ENCODE data around the gene TRRAP.
"Not testable (repeated sequence)": the region's sequence is repeated elsewhere in the genome, so short reads cannot be mapped to it uniquely, and the experiment has no call there.

TRRAP gene

DNA sequence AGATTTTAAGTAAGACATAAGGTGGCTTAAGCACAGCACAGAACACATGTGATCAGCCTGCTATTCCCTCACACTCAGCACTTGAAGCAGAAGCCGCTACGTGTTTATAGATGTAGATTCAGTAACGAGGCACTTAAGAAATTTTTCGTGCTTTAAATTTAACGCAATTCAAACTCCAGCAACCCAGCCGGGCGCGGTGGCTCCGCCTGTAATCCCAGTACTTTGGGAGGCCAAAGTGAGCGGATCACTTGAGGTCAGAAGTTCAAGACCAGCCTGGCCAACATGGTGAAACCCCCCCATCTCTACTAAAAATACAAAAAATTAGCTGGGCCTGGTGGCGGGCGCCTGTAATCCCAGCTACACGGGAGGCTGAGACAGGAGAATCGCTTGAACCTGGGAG is 167.9 kb downstream of the TRRAP start:
- not testable (repeated sequence) for H3K27ac ChIP-seq (ENCODE audit: low read length, poor library complexity, severe bottlenecking); H2BK12ac ChIP-seq (ENCODE audit: low read length in 2 of 2); H4K8ac ChIP-seq (ENCODE audit: low read length); H3K4ac ChIP-seq (ENCODE audit: low read depth in 1 of 2, low read length in 2 of 2); DNase-seq; H3K4me3 ChIP-seq (ENCODE audit: insufficient read depth in 1 of 2, low read depth in 1 of 2, low read length in 2 of 2); H2AK5ac ChIP-seq (ENCODE audit: low read length, severe bottlenecking); H4K91ac ChIP-seq (ENCODE audit: low read length); H3K4me2 ChIP-seq (ENCODE audit: low read length, poor library complexity, severe bottlenecking); H3K18ac ChIP-seq (ENCODE audit: low read depth in 1 of 2, low read length in 2 of 2); H3K4me1 ChIP-seq (ENCODE audit: control insufficient read depth, insufficient read depth, low read depth, low read length); H3K9me3 ChIP-seq (ENCODE audit: control insufficient read depth, low read length); H3K27me3 ChIP-seq (ENCODE audit: control insufficient read depth in 1 of 2, insufficient read depth in 1 of 2, low read length in 2 of 2); H2BK15ac ChIP-seq (ENCODE audit: low read depth, poor library complexity, severe bottlenecking); H2AFZ ChIP-seq (ENCODE audit: low read depth, low read length); H2BK120ac ChIP-seq (ENCODE audit: low read depth, low read length); H2BK5ac ChIP-seq (ENCODE audit: low read depth, low read length, poor library complexity, severe bottlenecking); H3K9ac ChIP-seq (ENCODE audit: low read length); H3K23ac ChIP-seq (ENCODE audit: low read length in 2 of 2); H3K14ac ChIP-seq (ENCODE audit: low read length in 2 of 2)
- H3K79me1 ChIP-seq (replicated peaks; ENCODE audit: low read length, poor library complexity, severe bottlenecking) = peaks cover 39% of the 10 kb centered on the region
- peaks cover 47 to 88% of the 10 kb centered on the region in 2 experiments for H3K36me3 ChIP-seq (ENCODE audit: control insufficient read depth in 1 of 2, insufficient read depth in 2 of 2, low read depth in 1 of 2, low read length in 2 of 2)
- WGBS = 93% methylated on average over 14 of the region's 14 CpGs

- H2BK12ac ChIP-seq (ENCODE audit: low read length in 2 of 2) = no peak overlapping the region
- no peak overlapping the region for H4K91ac ChIP-seq (ENCODE audit: low read length)
- no peak for DNase-seq
- no peak overlapping the region for H3K23ac ChIP-seq (ENCODE audit: low read length in 2 of 2)
- WGBS = 86% methylated on average over 7 of the region's 8 CpGs
- H3K27me3 ChIP-seq (ENCODE audit: control insufficient read depth in 1 of 2, insufficient read depth in 1 of 2, low read length in 2 of 2) = no peaks in the 10 kb centered on the region
- H3K4ac ChIP-seq (ENCODE audit: low read depth in 1 of 2, low read length in 2 of 2) = no peak overlapping the region
- H2AFZ ChIP-seq (ENCODE audit: low read depth, low read length) = no peak overlapping the region
- peaks cover 47 to 88% of the 10 kb centered on the region in 2 experiments for H3K36me3 ChIP-seq (ENCODE audit: control insufficient read depth in 1 of 2, insufficient read depth in 2 of 2, low read depth in 1 of 2, low read length in 2 of 2)
- H3K9me3 ChIP-seq (ENCODE audit: control insufficient read depth, low read length) = no peaks in the 10 kb centered on the region
- no peaks in the 10 kb centered on the region for H3K4me1 ChIP-seq (ENCODE audit: control insufficient read depth, insufficient read depth, low read depth, low read length)
- H3K18ac ChIP-seq (ENCODE audit: low read depth in 1 of 2, low read length in 2 of 2) = no peak overlapping the region
- no peak overlapping the region for H2AK5ac ChIP-seq (ENCODE audit: low read length, severe bottlenecking)
- peak overlapping the region; percentile 5 for H3K4me2 ChIP-seq (ENCODE audit: low read length, poor library complexity, severe bottlenecking)
- no peak overlapping the region for H2BK120ac ChIP-seq (ENCODE audit: low read depth, low read length)
- no peak overlapping the region for H3K4me3 ChIP-seq (ENCODE audit: insufficient read depth in 1 of 2, low read depth in 1 of 2, low read length in 2 of 2)
- H2BK15ac ChIP-seq (ENCODE audit: low read depth, poor library complexity, severe bottlenecking) = no peak overlapping the region
- H3K14ac ChIP-seq (ENCODE audit: low read length in 2 of 2) = peak overlapping the region in 1 of 2 experiments; percentile 64
- no peak overlapping the region for H3K27ac ChIP-seq (ENCODE audit: low read length, poor library complexity, severe bottlenecking)
- peaks cover 40% of the 10 kb centered on the region for H3K79me1 ChIP-seq (replicated peaks; ENCODE audit: low read length, poor library complexity, severe bottlenecking)
- H4K8ac ChIP-seq (ENCODE audit: low read length) = no peak overlapping the region
- H3K9ac ChIP-seq (ENCODE audit: low read length) = no peak overlapping the region
- no peak overlapping the region for H2BK5ac ChIP-seq (ENCODE audit: low read depth, low read length, poor library complexity, severe bottlenecking)
Observed at GRCh38 chr7:99046722-99047121, 168.4 kb downstream of the TRRAP start.

- Histone ChIP-seq H2BK120ac (ENCODE audit: low read depth, low read length) (no peak overlapping the region), H3K9ac (ENCODE audit: low read length) (no peak overlapping the region), H3K14ac (ENCODE audit: low read length in 2 of 2) (no peak overlapping the region), H3K4me3 (ENCODE audit: insufficient read depth in 1 of 2, low read depth in 1 of 2, low read length in 2 of 2) (no peak overlapping the region), H3K9me3 (ENCODE audit: control insufficient read depth, low read length) (no peaks in the 10 kb centered on the region), H3K27me3 (ENCODE audit: control insufficient read depth in 1 of 2, insufficient read depth in 1 of 2, low read length in 2 of 2) (no peaks in the 10 kb centered on the region), H3K18ac (ENCODE audit: low read depth in 1 of 2, low read length in 2 of 2) (no peak overlapping the region), H3K79me1 (replicated peaks; ENCODE audit: low read length, poor library complexity, severe bottlenecking) (peaks cover 46% of the 10 kb centered on the region), H4K8ac (ENCODE audit: low read length) (no peak overlapping the region), H3K4me2 (ENCODE audit: low read length, poor library complexity, severe bottlenecking) (no peak overlapping the region), H2BK5ac (ENCODE audit: low read depth, low read length, poor library complexity, severe bottlenecking) (no peak overlapping the region), H2BK15ac (ENCODE audit: low read depth, poor library complexity, severe bottlenecking) (no peak overlapping the region), H2BK12ac (ENCODE audit: low read length in 2 of 2) (no peak overlapping the region), H4K91ac (ENCODE audit: low read length) (no peak overlapping the region), H3K4ac (ENCODE audit: low read depth in 1 of 2, low read length in 2 of 2) (no peak overlapping the region), H3K36me3 (ENCODE audit: control insufficient read depth in 1 of 2, insufficient read depth in 2 of 2, low read depth in 1 of 2, low read length in 2 of 2) (peaks cover 55 to 91% of the 10 kb centered on the region in 2 experiments), H3K4me1 (ENCODE audit: control insufficient read depth, insufficient read depth, low read depth, low read length) (no peaks in the 10 kb centered on the region), H3K23ac (ENCODE audit: low read length in 2 of 2) (no peak overlapping the region), H2AFZ (ENCODE audit: low read depth, low read length) (no peak overlapping the region), H3K27ac (ENCODE audit: low read length, poor library complexity, severe bottlenecking) (no peak overlapping the region), H2AK5ac (ENCODE audit: low read length, severe bottlenecking) (no peak overlapping the region)
- DNase-seq = no peak
- WGBS = 96% methylated on average over 15 of the region's 15 CpGs
Observed at GRCh38 chr7:99047526-99048077, 169.3 kb downstream of the TRRAP start.

GRCh38 chr7:99050971-99051370 is 172.6 kb downstream of the TRRAP start:
- Histone ChIP-seq H2BK120ac (ENCODE audit: low read depth, low read length) (no peak overlapping the region), H3K9ac (ENCODE audit: low read length) (no peak overlapping the region), H2BK12ac (ENCODE audit: low read length in 2 of 2) (no peak overlapping the region), H3K9me3 (ENCODE audit: control insufficient read depth, low read length) (no peaks in the 10 kb centered on the region), H2BK15ac (ENCODE audit: low read depth, poor library complexity, severe bottlenecking) (no peak overlapping the region), H3K18ac (ENCODE audit: low read depth in 1 of 2, low read length in 2 of 2) (no peak overlapping the region), H3K4me1 (ENCODE audit: control insufficient read depth, insufficient read depth, low read depth, low read length) (no peaks in the 10 kb centered on the region), H3K36me3 (ENCODE audit: control insufficient read depth in 1 of 2, insufficient read depth in 2 of 2, low read depth in 1 of 2, low read length in 2 of 2) (peaks cover 61 to 88% of the 10 kb centered on the region in 2 experiments), H2AFZ (ENCODE audit: low read depth, low read length) (no peak overlapping the region), H3K4me3 (ENCODE audit: insufficient read depth in 1 of 2, low read depth in 1 of 2, low read length in 2 of 2) (no peak overlapping the region), H4K91ac (ENCODE audit: low read length) (no peak overlapping the region), H4K8ac (ENCODE audit: low read length) (no peak overlapping the region), H3K27ac (ENCODE audit: low read length, poor library complexity, severe bottlenecking) (no peak overlapping the region), H3K14ac (ENCODE audit: low read length in 2 of 2) (no peak overlapping the region), H3K4ac (ENCODE audit: low read depth in 1 of 2, low read length in 2 of 2) (no peak overlapping the region), H3K23ac (ENCODE audit: low read length in 2 of 2) (no peak overlapping the region), H3K79me1 (replicated peaks; ENCODE audit: low read length, poor library complexity, severe bottlenecking) (peaks cover 45% of the 10 kb centered on the region), H2AK5ac (ENCODE audit: low read length, severe bottlenecking) (no peak overlapping the region), H3K27me3 (ENCODE audit: control insufficient read depth in 1 of 2, insufficient read depth in 1 of 2, low read length in 2 of 2) (no peaks in the 10 kb centered on the region), H3K4me2 (ENCODE audit: low read length, poor library complexity, severe bottlenecking) (no peak overlapping the region), H2BK5ac (ENCODE audit: low read depth, low read length, poor library complexity, severe bottlenecking) (no peak overlapping the region)
- WGBS = 94% methylated on average over 2 of the region's 2 CpGs
- DNase-seq = no peak
